Stomach (tissue), 4 donors: ENCODE data around the gene ZDHHC8.

Experiments used
- CTCF ChIP-seq, 7 experiments: fragments of 450-650 bp in 4 of 7; fragments of 200-600 bp in 3 of 7; sonication (generic) in 3 of 7; IDR thresholded peaks; one replicate each; pipeline ENCODE4 v1.5.1; 2016 to 2019; ENCODE audit warnings: antibody characterized with exemption in 7 of 7, control low read depth in 2 of 7, mild to moderate bottlenecking in 1 of 7
- EP300 ChIP-seq: sonication (generic); formaldehyde crosslinking; IDR thresholded peaks from one replicate; pipeline ENCODE4 v1.6.1; 2017; ENCODE audit warnings: antibody characterized with exemption
- POLR2AphosphoS5 ChIP-seq, 3 donors: sonication (generic); formaldehyde crosslinking; IDR thresholded peaks; one replicate each; pipeline ENCODE4 v1.6.1; 2016; ENCODE audit warnings: antibody characterized with exemption in 3 of 3

GRCh38 chr22:20178915-20179227 is 47.3 kb downstream of the ZDHHC8 start:
- TF ChIP-seq CTCF (IDR thresholded peaks at IDR 0.05) (no peak), EP300 (no peak), POLR2AphosphoS5 (IDR thresholded peaks at IDR 0.05) (no peak)
